WTC11 (cell line): ENCODE results near the gene MIER2. TPM values are rescaled to one million over a fixed set of nuclear protein-coding genes. Genes with fewer than 3 reads are reported as not detected.

Source experiments
- ATAC-seq: fragments of 200-7000 bp; cut with Tn5 transposase; 2 replicates; pipeline ENCODE4 v1.10.0; 2021; ENCODE audit warnings: mild to moderate bottlenecking, moderate library complexity
- CTCF ChIA-PET: fragments of 300-600 bp; sonication (Branson Sonifier 250); formaldehyde crosslinking; loops from one replicate; lab custom pipeline; 2021; ENCODE audit warnings: antibody characterized with exemption; lab: Charles Lee
- POLR2A ChIA-PET: fragments of 350-600 bp; sonication (Branson Sonifier 250); formaldehyde crosslinking; loops from one replicate; lab custom pipeline; 2021; ENCODE audit warnings: antibody characterized with exemption; lab: Charles Lee
- DNase-seq: peaks from one replicate; pipeline ENCODE4 v3.0.0; 2021; ENCODE audit warnings: low spot score
- H3K27ac Mint-ChIP-seq: 2 replicates; pipeline ENCODE4 v1.8.0; 2021; ENCODE audit warnings: mixed read lengths
- H3K27me3 Mint-ChIP-seq: 2 replicates; pipeline ENCODE4 v1.8.0; 2021; ENCODE audit warnings: low read depth, mild to moderate bottlenecking, moderate library complexity, mixed read lengths
- H3K36me3 Mint-ChIP-seq: 2 replicates; pipeline ENCODE4 v1.8.0; 2021; ENCODE audit warnings: mixed read lengths
- H3K4me1 Mint-ChIP-seq: 2 replicates; pipeline ENCODE4 v1.8.0; 2022; ENCODE audit warnings: mixed read lengths
- H3K4me3 Mint-ChIP-seq: 2 replicates; pipeline ENCODE4 v1.8.0; 2021; ENCODE audit warnings: mild to moderate bottlenecking, moderate library complexity, mixed read lengths
- H3K9me3 Mint-ChIP-seq: 2 replicates; pipeline ENCODE4 v1.8.0; 2021; ENCODE audit warnings: mixed read lengths
- EMX1 ChIP-seq: fragments of 250-450 bp; sonication (Bioruptor Pico); IDR thresholded peaks from 2 replicates; pipeline ENCODE4 v1.8.0; 2021; ENCODE audit warnings: mild to moderate bottlenecking
- MXD4 ChIP-seq: fragments of 250-450 bp; sonication (Bioruptor Pico); IDR thresholded peaks from 2 replicates; pipeline ENCODE4 v1.8.0; 2021; ENCODE audit warnings: mild to moderate bottlenecking, moderate library complexity, borderline replicate concordance
- NR2C2 ChIP-seq: sonication (generic); formaldehyde crosslinking; IDR thresholded peaks from 2 replicates; pipeline ENCODE4 v1.8.0; 2022; ENCODE audit warnings: mild to moderate bottlenecking, missing genetic modification reagents
- OVOL2 ChIP-seq: fragments of 250-450 bp; sonication (Bioruptor Pico); IDR thresholded peaks from 2 replicates; pipeline ENCODE4 v1.9.0; 2021; ENCODE audit warnings: mild to moderate bottlenecking, borderline replicate concordance
- SMAD3 ChIP-seq: sonication (generic); formaldehyde crosslinking; IDR thresholded peaks from 2 replicates; pipeline ENCODE4 v1.8.0; 2022; ENCODE audit warnings: missing genetic modification reagents, mild to moderate bottlenecking, borderline replicate concordance
- SOX15 ChIP-seq: fragments of 250-450 bp; sonication (Bioruptor Pico); IDR thresholded peaks from 2 replicates; pipeline ENCODE4 v1.9.0; 2021; ENCODE audit warnings: mild to moderate bottlenecking
- TEAD1 ChIP-seq: sonication (generic); formaldehyde crosslinking; IDR thresholded peaks from 2 replicates; pipeline ENCODE4 v1.8.0; 2022; ENCODE audit warnings: mild to moderate bottlenecking, missing genetic modification reagents
- ZBTB21 ChIP-seq: sonication (generic); formaldehyde crosslinking; IDR thresholded peaks from 2 replicates; pipeline ENCODE4 v1.8.1; 2023; ENCODE audit warnings: mild to moderate bottlenecking, missing genetic modification reagents, borderline replicate concordance
- ZNF121 ChIP-seq: sonication (generic); formaldehyde crosslinking; IDR thresholded peaks from 2 replicates; pipeline ENCODE4 v1.8.0; 2023; ENCODE audit warnings: missing genetic modification reagents
- ZNF396 ChIP-seq: fragments of 250-450 bp; sonication (Bioruptor Pico); IDR thresholded peaks from 2 replicates; pipeline ENCODE4 v1.8.0; 2021; ENCODE audit warnings: mild to moderate bottlenecking, moderate library complexity, borderline replicate concordance
- ZNF416 ChIP-seq: fragments of 250-450 bp; sonication (Bioruptor Pico); IDR thresholded peaks from 2 replicates; pipeline ENCODE4 v1.9.0; 2021; ENCODE audit warnings: mild to moderate bottlenecking, inconsistent platforms
- total RNA-seq: library from RNA; stranded (reverse); gene quantifications from 3 replicates; pipeline ENCODE4 v1.2.3, GENCODE V29; 2021
- TF ChIP-seq, protein P1 (sequence below): sonication (generic); formaldehyde crosslinking; IDR thresholded peaks from 2 replicates; pipeline ENCODE4 v1.8.1; 2022; ENCODE audit warnings: missing genetic modification reagents, borderline replicate concordance
- TF ChIP-seq, protein P2 (sequence below): sonication (generic); formaldehyde crosslinking; IDR thresholded peaks from 2 replicates; pipeline ENCODE4 v1.8.1; 2023; ENCODE audit warnings: mild to moderate bottlenecking, missing genetic modification reagents, moderate library complexity
- TF ChIP-seq, protein P3 (sequence below): sonication (generic); formaldehyde crosslinking; IDR thresholded peaks from 2 replicates; pipeline ENCODE4 v1.8.1; 2022; ENCODE audit warnings: low read depth, missing genetic modification reagents, borderline replicate concordance
- TF ChIP-seq, protein P4 (sequence below): sonication (generic); formaldehyde crosslinking; IDR thresholded peaks from 2 replicates; pipeline ENCODE4 v1.8.0; 2022; ENCODE audit warnings: mild to moderate bottlenecking, missing genetic modification reagents
- TF ChIP-seq, protein P5 (sequence below): sonication (generic); formaldehyde crosslinking; IDR thresholded peaks from 2 replicates; pipeline ENCODE4 v1.8.1; 2023; ENCODE audit warnings: mild to moderate bottlenecking, missing genetic modification reagents, borderline replicate concordance
- TF ChIP-seq, protein P6 (sequence below): sonication (generic); formaldehyde crosslinking; IDR thresholded peaks from 2 replicates; pipeline ENCODE4 v1.8.0; 2023; ENCODE audit warnings: mild to moderate bottlenecking, missing genetic modification reagents
- TF ChIP-seq, protein P7 (sequence below): fragments of 250-450 bp; sonication (Bioruptor Pico); IDR thresholded peaks from 2 replicates; pipeline ENCODE4 v1.9.0; 2021; ENCODE audit warnings: moderate library complexity, mild to moderate bottlenecking, inconsistent platforms, borderline replicate concordance
- TF ChIP-seq, protein P8 (sequence below): sonication (generic); formaldehyde crosslinking; IDR thresholded peaks from 2 replicates; pipeline ENCODE4 v1.8.1; 2023; ENCODE audit warnings: mild to moderate bottlenecking, missing genetic modification reagents, moderate library complexity
- TF ChIP-seq, protein P9 (sequence below): sonication (generic); formaldehyde crosslinking; IDR thresholded peaks from 2 replicates; pipeline ENCODE4 v1.8.0; 2023; ENCODE audit warnings: missing genetic modification reagents

The MIER2 gene
- total RNA-seq, 1 experiment from 2014 or later = 56.3 TPM

DNA sequence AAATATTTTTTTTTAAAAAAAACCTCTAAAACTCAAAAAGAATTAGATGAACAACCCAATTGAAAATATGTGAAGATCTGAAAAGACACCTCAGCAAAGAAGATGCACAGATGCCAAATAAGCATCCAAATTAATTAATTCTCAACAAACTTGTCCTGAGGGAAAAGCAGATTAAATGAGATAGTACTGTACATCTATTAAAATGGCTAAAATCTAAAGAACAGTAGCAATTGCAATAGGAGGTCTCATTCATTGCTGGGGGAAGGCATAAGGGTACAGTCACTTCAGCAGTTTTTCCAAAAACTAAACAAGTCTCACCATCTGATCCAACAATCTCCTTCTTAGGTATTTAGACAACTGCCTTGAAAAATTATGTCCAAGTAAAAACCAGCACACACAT lies 75.4 kb downstream of the MIER2 start:
- TF ChIP-seq OVOL2 (CRISPR knock-in tag) (no peak), SMAD3 (CRISPR knock-in tag) (no peak), TEAD1 (CRISPR knock-in tag) (no peak), ZNF396 (no peak), SOX15 (CRISPR knock-in tag) (no peak)
- Mint-ChIP-seq H3K4me3 (no peak overlapping the region), H3K9me3 (no peaks in the 10 kb centered on the region), H3K36me3 (no peaks in the 10 kb centered on the region), H3K27me3 (peaks cover 42% of the 10 kb centered on the region), H3K4me1 (peaks cover 14% of the 10 kb centered on the region), H3K27ac (no peak overlapping the region)
- no peak for ATAC-seq
- no peak for DNase-seq
- POLR2A ChIA-PET = no interaction called here
- CTCF ChIA-PET = no interaction called here

DNA sequence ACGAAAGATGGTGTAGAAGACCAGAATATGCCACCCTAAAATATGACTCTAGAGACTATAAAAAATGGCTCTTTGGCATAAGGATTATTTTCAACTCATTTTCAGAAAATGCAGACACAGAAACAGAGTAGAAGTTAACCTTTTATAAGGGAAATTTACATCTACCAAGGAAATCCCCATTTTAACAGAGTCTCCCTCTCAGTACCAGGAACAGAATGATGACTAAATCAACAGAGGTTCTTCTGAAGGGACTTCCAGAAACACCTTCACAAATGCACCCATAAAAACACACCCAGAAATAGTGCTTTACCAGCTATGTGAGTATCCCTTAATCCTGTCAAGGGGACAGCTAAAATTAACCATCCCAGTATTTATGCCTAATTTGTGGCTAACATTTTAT lies 82.5 kb downstream of the MIER2 start:
- DNase-seq = no peak
- peaks cover 9% of the 10 kb centered on the region; the same call in 1 of the 2 replicates for H3K9me3 Mint-ChIP-seq
- CTCF ChIA-PET = no interaction called here
- 0 out of 2 replicates have a peak, but pooled peaks cover 4% of the 10 kb centered on the region for H3K4me1 Mint-ChIP-seq
- POLR2A ChIA-PET = no interaction called here
- H3K27ac Mint-ChIP-seq = no peak overlapping the region
- no peak for ATAC-seq
- H3K27me3 Mint-ChIP-seq = peaks cover 29% of the 10 kb centered on the region
- H3K4me3 Mint-ChIP-seq = no peak overlapping the region
- no peaks in the 10 kb centered on the region for H3K36me3 Mint-ChIP-seq
- TF ChIP-seq, protein P1, sequence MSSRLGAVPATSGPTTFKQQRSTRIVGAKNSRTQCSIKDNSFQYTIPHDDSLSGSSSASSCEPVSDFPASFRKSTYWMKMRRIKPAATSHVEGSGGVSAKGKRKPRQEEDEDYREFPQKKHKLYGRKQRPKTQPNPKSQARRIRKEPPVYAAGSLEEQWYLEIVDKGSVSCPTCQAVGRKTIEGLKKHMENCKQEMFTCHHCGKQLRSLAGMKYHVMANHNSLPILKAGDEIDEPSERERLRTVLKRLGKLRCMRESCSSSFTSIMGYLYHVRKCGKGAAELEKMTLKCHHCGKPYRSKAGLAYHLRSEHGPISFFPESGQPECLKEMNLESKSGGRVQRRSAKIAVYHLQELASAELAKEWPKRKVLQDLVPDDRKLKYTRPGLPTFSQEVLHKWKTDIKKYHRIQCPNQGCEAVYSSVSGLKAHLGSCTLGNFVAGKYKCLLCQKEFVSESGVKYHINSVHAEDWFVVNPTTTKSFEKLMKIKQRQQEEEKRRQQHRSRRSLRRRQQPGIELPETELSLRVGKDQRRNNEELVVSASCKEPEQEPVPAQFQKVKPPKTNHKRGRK (CRISPR knock-in tag) = no peak
- TF ChIP-seq, protein P2, sequence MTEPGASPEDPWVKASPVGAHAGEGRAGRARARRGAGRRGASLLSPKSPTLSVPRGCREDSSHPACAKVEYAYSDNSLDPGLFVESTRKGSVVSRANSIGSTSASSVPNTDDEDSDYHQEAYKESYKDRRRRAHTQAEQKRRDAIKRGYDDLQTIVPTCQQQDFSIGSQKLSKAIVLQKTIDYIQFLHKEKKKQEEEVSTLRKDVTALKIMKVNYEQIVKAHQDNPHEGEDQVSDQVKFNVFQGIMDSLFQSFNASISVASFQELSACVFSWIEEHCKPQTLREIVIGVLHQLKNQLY (CRISPR knock-in tag) = no peak
- TF ChIP-seq, protein P3, sequence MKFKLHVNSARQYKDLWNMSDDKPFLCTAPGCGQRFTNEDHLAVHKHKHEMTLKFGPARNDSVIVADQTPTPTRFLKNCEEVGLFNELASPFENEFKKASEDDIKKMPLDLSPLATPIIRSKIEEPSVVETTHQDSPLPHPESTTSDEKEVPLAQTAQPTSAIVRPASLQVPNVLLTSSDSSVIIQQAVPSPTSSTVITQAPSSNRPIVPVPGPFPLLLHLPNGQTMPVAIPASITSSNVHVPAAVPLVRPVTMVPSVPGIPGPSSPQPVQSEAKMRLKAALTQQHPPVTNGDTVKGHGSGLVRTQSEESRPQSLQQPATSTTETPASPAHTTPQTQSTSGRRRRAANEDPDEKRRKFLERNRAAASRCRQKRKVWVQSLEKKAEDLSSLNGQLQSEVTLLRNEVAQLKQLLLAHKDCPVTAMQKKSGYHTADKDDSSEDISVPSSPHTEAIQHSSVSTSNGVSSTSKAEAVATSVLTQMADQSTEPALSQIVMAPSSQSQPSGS (CRISPR knock-in tag) = no peak
- TF ChIP-seq EMX1 (CRISPR knock-in tag) (no peak), ZNF416 (CRISPR knock-in tag) (no peak), ZBTB21 (no peak), NR2C2 (no peak), ZNF121 (CRISPR knock-in tag) (no peak), MXD4 (no peak)
- TF ChIP-seq, protein P4, sequence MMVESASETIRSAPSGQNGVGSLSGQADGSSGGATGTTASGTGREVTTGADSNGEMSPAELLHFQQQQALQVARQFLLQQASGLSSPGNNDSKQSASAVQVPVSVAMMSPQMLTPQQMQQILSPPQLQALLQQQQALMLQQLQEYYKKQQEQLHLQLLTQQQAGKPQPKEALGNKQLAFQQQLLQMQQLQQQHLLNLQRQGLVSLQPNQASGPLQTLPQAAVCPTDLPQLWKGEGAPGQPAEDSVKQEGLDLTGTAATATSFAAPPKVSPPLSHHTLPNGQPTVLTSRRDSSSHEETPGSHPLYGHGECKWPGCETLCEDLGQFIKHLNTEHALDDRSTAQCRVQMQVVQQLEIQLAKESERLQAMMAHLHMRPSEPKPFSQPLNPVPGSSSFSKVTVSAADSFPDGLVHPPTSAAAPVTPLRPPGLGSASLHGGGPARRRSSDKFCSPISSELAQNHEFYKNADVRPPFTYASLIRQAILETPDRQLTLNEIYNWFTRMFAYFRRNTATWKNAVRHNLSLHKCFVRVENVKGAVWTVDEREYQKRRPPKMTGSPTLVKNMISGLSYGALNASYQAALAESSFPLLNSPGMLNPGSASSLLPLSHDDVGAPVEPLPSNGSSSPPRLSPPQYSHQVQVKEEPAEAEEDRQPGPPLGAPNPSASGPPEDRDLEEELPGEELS = no peak
- TF ChIP-seq, protein P5, sequence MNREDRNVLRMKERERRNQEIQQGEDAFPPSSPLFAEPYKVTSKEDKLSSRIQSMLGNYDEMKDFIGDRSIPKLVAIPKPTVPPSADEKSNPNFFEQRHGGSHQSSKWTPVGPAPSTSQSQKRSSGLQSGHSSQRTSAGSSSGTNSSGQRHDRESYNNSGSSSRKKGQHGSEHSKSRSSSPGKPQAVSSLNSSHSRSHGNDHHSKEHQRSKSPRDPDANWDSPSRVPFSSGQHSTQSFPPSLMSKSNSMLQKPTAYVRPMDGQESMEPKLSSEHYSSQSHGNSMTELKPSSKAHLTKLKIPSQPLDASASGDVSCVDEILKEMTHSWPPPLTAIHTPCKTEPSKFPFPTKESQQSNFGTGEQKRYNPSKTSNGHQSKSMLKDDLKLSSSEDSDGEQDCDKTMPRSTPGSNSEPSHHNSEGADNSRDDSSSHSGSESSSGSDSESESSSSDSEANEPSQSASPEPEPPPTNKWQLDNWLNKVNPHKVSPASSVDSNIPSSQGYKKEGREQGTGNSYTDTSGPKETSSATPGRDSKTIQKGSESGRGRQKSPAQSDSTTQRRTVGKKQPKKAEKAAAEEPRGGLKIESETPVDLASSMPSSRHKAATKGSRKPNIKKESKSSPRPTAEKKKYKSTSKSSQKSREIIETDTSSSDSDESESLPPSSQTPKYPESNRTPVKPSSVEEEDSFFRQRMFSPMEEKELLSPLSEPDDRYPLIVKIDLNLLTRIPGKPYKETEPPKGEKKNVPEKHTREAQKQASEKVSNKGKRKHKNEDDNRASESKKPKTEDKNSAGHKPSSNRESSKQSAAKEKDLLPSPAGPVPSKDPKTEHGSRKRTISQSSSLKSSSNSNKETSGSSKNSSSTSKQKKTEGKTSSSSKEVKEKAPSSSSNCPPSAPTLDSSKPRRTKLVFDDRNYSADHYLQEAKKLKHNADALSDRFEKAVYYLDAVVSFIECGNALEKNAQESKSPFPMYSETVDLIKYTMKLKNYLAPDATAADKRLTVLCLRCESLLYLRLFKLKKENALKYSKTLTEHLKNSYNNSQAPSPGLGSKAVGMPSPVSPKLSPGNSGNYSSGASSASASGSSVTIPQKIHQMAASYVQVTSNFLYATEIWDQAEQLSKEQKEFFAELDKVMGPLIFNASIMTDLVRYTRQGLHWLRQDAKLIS (CRISPR knock-in tag) = no peak
- TF ChIP-seq, protein P6, sequence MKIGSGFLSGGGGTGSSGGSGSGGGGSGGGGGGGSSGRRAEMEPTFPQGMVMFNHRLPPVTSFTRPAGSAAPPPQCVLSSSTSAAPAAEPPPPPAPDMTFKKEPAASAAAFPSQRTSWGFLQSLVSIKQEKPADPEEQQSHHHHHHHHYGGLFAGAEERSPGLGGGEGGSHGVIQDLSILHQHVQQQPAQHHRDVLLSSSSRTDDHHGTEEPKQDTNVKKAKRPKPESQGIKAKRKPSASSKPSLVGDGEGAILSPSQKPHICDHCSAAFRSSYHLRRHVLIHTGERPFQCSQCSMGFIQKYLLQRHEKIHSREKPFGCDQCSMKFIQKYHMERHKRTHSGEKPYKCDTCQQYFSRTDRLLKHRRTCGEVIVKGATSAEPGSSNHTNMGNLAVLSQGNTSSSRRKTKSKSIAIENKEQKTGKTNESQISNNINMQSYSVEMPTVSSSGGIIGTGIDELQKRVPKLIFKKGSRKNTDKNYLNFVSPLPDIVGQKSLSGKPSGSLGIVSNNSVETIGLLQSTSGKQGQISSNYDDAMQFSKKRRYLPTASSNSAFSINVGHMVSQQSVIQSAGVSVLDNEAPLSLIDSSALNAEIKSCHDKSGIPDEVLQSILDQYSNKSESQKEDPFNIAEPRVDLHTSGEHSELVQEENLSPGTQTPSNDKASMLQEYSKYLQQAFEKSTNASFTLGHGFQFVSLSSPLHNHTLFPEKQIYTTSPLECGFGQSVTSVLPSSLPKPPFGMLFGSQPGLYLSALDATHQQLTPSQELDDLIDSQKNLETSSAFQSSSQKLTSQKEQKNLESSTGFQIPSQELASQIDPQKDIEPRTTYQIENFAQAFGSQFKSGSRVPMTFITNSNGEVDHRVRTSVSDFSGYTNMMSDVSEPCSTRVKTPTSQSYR (CRISPR knock-in tag) = no peak
- TF ChIP-seq, protein P7, sequence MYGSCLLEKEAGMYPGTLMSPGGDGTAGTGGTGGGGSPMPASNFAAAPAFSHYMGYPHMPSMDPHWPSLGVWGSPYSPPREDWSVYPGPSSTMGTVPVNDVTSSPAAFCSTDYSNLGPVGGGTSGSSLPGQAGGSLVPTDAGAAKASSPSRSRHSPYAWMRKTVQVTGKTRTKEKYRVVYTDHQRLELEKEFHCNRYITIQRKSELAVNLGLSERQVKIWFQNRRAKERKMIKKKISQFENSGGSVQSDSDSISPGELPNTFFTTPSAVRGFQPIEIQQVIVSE (CRISPR knock-in tag) = no peak
- TF ChIP-seq, protein P8, sequence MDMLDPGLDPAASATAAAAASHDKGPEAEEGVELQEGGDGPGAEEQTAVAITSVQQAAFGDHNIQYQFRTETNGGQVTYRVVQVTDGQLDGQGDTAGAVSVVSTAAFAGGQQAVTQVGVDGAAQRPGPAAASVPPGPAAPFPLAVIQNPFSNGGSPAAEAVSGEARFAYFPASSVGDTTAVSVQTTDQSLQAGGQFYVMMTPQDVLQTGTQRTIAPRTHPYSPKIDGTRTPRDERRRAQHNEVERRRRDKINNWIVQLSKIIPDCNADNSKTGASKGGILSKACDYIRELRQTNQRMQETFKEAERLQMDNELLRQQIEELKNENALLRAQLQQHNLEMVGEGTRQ (CRISPR knock-in tag) = no peak
- TF ChIP-seq, protein P9, sequence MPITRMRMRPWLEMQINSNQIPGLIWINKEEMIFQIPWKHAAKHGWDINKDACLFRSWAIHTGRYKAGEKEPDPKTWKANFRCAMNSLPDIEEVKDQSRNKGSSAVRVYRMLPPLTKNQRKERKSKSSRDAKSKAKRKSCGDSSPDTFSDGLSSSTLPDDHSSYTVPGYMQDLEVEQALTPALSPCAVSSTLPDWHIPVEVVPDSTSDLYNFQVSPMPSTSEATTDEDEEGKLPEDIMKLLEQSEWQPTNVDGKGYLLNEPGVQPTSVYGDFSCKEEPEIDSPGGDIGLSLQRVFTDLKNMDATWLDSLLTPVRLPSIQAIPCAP (CRISPR knock-in tag) = no peak
